ENCODE results near the gene MAN1C1.

The MAN1C1 gene

DNA sequence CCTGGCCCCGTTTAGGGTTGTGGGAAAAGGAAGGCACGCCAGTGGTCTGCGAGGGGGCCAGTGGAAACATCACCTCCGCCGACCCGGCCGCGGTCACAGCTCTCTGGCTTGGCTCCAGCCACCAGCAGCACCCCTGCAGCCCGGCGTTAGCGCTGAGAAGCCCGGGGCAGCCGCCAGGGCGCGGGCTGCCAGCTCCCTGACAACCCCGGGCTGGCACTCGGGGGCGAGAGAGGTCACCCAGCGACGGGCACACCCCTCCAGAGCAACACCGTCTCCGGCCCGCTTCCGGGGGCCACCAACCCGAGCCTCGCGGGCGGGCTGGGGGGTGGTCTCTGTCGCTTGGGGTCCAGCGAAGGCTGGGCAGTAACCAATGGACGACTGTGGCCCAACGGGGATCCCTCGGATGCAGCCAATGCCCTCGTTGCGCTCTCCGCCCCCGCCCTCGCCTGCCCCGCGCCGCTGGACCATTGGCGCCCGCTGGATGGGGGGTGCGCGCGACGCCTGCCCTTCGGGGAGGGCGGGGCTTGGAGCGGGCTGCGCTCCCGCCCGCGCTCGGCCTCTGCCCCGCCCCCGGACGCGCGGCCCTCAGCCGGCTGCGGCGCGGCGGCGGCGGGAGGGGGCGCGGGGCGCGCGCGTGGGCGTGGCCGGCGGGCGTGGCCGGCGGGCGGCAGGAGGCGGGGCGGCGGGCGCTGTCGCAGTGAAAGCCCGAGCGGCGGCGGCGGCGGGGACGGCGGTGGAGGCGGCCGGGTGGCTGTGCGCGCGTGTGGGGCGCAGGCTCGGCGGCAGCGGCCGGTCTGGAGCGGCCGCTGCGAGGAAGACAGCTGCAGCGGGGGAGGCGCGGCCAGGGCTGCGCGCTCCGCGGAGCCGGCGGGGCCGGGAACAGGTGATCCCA is at the start of gene MAN1C1:
Gene MAN1C1 (plus strand): TSS at position 697 of the 892 bp plus-strand sequence. CDS start 1,007 bp downstream, outside the sequence.
- peak; percentile 51 to 56 for DNase-seq (ENCODE audit: extremely low read depth in 1 of 2, low read depth in 1 of 2)

DNA sequence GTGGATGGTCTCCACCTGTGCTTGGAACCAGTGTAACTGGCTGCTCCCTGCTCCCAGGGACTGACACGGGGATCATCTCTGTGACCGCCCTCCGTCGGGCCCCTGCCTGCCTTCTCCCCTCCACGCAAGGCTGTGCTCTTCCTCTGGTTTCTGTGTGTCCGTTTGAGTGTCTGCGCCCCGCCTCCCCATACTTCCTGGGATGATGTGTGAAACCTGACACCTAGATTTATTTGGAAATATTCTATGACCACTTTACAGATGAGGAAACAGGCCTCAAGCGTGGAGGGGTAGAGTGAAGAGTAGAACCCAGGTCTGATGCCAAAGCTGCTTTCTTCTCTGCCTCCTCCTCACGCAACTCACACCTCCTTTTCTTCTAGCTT is 48.9 kb upstream of the MAN1C1 start:
- DNase-seq (ENCODE audit: extremely low read depth in 1 of 2, low read depth in 1 of 2), result no peak

DNA sequence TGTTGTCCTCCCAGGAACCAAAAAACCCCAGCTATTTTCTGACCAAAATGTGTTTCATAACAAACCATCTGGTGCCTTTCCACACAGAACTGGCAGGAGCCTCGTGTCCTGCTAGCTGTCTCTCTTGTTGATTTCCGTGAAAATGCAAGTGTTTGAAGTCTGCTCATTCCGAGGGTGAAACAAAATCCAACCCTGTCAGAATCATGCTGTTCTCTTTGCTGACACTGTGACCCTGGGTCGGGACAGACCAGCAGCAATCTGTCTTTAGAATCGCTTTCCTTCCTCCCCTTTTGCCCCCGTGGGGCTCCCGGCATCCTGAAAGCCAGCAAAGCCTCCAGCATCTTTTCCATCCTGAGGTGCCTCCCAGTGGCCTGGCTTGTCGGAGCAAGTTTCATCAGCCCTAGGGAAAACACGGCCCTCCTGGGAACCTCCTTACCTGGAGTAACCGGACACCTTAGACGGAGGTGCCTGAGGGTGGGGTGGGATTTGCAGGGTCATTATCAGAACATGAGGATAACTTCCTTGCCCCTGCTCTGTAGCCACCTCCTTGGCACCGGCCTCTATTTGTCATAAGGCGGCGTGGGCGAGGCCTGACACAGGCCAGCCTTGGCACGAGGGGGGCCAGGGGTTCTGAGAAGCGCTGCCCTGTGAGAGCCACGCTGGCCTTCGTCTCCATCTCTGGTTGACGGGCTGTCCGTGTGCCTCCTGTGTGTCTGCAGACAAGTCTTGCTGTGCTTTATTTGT is 48.3 kb upstream of the MAN1C1 start:
- DNase-seq (ENCODE audit: extremely low read depth in 1 of 2, low read depth in 1 of 2), result no peak

DNA sequence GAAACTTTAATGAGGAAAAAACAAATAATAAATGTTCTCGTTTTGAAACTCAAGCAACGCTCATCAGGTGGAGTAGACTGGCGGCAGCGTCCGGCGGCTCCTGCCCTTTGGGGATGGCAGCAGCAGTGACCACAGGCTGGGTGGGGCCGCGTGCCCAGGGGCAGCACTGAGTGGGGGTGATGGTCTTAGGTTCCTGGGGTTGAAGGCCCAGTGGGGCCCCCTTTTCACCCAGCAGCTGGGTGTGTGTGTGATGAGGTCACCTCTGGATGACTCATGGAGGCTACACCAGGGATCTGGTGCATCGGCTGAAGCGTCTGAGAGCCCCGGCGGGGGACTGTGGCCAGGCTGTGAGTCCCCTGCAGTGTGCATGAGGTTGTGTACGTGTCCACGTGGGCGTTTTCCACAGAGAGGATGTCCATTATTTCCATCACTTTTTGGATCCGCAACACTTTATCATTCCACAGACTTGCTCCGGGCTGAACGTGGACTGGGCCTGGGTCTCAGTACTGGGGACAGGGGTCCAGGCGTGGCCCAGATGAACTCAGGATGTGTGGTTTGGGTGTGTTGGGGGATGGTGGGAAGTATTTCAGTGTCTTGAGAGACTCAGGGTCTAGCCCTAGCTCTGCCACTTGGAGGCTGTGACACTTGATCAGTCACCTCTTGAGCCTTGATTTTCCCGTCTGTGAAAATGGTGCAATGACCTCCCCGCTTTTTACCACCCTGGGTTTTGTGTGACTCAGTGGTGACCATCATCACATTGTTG is 47.6 kb upstream of the MAN1C1 start:
- peak in 1 of 2 donors; percentile 47 for DNase-seq (ENCODE audit: extremely low read depth in 1 of 2, low read depth in 1 of 2)

DNA sequence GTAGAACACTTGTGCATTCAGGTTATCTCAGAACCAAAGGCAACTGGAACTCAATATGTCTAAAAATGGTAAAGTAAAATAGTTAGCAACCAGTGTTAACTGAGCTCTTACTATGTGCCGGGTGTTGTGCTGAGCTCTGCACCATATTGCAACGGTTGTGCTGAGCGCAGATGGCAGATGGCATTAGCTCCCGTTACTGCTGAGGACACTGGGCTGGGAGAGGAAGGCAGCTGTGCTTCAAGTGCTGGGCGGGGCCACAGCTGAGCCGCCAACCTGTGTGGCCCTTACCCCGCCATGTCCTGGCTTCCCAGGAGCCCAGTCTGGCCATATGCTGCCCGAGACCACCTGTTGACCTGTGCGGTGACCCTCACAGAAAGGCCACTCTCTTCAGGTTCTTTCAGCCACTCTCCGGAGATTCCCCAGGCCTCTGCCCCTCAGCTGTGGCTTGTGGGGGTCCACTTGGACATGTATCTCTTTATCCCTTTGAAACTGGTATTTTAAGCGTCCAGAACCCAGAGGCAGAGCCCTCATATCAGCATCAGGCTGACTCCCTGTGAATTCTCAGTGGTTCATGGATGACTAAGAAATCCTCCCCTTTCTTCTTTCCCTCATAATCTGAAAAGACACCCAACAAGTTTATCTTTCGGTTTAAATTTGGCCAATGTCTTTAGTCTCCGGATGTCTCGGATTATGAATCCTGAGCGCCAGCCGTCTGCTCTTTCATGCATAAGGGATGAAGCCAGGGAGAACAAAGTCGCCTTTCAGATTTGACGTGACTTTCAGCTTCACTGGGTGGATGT is 46.8 kb upstream of the MAN1C1 start:
- DNase-seq (ENCODE audit: extremely low read depth in 1 of 2, low read depth in 1 of 2), result no peak

DNA sequence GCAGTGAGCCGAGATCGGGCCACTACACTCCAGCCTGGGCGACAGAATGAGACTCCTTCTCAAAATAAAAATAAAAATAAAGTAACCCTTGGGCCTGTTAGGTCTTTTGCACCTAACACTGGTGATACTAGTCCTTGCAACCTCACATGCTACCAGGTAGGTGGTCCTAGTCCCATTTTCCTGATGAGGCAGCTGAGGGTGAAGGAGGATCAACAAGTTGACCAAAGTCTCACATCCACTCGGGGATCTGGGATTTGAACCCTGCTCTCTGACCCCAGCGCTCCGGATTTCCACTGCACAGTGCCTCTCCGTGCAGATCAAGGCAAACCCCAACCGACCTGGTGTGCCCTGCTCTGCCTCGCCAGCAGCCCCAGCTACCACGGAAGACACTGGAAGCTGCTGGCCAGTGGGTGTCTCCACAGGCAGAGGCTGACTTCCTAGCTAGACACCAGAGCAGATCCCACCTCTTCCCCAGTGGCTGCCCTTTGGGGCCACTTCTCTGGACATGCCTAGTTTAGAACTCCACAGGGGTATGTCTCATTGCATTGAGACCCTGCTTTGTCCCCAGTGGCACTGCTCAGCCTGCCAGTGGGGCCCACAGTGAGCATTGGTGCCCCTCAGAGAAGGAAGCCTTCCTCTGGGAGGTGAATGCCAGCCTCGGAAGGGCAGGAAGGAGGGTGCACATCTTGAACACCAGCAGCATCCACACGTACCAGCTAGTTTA is 45.6 kb upstream of the MAN1C1 start:
- DNase-seq (ENCODE audit: extremely low read depth in 1 of 2, low read depth in 1 of 2), result no peak

DNA sequence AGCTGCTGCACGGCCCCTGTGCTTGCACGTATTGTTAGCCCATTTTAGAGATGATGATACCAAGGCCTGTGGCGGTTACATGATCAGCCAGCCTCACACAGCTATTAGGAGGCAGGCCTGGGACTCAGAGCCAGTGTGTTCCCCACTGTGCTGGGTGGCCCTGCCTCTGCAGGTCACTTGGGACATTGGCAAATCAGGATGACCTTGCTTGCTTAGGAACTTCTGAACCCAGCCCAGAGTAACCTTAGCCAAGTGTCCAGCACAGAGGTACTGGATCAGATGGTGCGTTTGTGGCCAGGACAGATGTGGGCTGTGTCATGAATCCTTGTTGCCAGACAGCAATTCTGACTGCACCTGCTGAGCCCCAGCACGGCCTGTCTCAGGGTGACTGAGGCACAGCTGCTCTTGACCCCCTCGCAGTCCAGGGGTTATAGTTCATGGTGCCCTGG is 45.0 kb upstream of the MAN1C1 start:
- DNase-seq (ENCODE audit: extremely low read depth in 1 of 2, low read depth in 1 of 2), result no peak

DNA sequence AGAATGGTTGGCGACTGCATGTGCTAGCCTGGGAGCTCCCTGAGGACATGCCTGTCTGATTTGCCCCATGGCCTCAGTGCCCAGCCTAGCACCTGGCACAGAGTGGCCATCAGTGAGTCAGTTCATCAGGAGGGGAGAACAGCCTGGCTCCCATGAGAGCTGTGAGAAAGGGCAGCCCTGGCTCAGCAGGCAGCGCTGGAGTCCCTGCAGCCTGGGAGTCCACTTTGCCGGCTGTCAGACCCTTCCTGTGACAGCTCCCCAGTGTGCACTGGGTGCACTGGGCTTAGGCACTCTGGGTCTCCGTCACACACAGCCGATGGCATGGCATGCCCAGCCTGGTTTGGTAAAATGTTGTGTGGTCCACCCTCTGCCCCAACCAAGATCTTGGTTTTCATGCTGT is 44.5 kb upstream of the MAN1C1 start:
- no peak for DNase-seq (ENCODE audit: extremely low read depth in 1 of 2, low read depth in 1 of 2)

DNA sequence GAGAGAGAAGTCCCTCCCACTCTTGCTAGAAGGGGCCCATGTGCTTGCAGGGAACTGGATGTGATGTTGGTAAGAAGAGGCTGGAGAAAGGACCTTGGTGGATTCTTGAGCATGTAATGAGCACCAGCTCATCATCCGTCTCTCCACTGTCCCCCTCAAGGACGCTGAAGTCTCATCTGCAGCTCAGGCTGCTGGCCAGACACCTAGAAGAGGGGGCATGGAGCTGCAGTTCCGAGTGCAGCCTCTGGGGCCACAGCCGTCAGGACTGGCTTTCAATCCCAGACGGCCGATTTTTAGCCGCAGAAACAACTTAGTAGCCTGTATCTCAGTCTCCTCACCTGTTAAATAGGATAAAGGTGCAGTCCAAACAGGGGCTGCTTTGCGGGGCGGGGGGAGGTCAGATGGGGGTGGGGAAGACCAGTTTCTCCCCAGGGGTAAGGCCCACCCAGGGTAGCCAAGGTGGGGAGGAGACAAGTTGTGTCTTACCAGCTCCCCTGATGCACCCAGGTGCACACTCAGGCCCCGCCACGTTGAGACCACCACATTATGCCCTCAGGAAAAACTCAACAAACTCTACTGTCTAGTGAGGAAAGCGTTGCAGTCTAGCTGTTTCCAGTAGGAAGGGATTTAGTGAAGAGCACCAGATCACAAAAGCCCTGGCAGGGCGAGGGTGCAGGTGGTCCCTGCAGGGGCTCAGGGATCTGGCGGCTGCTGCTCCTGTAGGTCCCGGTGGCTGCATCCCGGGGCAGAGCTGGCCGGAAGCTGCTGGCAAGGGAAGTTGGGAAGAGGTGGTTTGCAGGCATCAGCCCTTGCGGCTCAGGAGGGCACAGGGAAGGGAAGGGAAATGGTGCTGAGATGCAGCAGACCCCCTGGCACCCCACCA is 43.6 kb upstream of the MAN1C1 start:
- no peak for DNase-seq (ENCODE audit: extremely low read depth in 1 of 2, low read depth in 1 of 2)

DNA sequence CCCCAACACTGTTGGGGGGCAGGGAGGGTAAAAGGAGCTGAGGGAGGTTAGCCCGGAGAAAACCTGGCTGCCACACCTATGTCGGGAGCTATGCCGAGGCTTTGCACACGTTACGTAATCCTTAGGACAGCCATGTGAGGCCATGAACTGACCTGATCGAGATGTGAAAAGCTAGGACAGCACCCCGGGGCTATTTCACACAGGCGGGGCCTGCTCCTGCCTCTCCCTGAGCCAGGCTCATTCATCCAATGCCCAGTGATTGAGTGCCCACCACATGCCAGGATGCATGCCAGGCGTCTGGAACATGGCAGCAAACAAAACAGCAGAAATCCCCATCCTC is 43.0 kb upstream of the MAN1C1 start:
- DNase-seq (ENCODE audit: extremely low read depth in 1 of 2, low read depth in 1 of 2), result no peak

DNA sequence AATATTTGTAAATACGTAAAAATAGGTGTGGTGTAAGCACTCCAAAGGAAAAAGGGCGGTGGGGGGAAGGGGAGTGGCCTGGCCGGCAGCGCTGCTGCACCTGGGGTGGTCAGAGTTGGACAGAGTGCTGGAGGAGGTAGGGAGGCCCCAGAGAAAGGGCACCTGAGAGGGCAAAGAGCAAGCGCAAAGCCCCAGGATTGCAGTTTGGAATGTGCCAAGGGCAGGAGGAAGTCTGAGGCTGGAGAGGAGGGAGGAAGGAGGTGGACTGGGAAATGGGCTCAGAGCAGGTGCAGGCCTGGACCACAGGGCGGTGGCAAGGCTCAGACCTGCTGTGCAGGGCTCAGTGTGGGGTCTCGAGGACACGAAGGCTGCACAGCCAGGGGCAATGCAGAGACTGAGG is 42.6 kb upstream of the MAN1C1 start:
- no peak for DNase-seq (ENCODE audit: extremely low read depth in 1 of 2, low read depth in 1 of 2)

DNA sequence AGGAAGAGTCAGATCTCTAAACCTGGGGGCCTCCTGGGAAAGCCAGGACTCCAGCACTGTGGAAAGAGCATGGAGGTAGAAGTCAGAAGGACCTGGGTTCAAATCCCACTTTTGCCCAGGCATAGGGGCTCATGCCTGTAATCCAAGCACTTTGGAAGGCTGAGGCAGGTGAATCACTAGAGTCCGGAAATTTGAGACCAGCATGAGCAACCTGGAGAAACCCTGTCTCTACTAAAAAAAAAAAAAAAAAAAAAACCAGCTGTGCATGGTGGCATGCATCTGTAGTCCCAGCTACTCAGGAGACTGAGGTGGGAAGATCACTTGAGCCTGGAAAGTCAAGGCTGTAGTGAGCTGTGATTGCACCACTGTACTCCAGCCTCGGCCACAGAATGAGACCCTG is 41.4 kb upstream of the MAN1C1 start:
- no peak for DNase-seq (ENCODE audit: extremely low read depth in 1 of 2, low read depth in 1 of 2)

DNA sequence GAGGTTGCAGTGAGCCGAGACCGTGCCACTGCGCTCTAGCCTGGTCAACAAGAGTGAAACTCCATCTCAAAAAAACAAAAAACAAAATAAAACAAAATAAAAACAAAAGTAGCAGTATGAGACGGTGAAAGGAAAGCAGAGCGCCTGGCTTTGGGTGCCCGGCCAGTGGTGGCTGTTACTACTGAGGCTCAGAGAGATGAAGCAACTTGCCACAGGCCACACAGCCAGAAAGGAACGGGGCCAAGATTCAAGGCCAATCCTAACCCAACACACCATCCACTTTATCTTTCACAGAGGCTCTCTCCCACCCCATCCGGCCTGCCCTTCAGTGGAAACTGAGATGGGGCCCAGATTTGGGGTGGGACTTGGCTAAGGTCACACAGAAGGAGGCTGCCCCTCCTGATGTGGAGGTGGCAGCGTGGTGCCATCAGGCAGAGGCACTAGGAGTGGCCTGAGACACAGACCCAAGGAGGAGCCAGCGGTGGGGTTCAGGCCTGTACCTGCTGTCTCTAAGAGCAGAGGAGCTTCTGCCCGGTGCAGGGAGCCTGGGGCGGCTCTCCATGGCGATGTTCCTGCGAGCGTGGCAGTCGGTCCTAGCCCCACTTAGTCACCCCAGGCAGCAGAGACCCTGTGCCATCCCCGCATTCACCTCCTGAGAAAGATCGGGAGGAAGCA is 40.0 kb upstream of the MAN1C1 start:
- DNase-seq (ENCODE audit: extremely low read depth in 1 of 2, low read depth in 1 of 2), result no peak

DNA sequence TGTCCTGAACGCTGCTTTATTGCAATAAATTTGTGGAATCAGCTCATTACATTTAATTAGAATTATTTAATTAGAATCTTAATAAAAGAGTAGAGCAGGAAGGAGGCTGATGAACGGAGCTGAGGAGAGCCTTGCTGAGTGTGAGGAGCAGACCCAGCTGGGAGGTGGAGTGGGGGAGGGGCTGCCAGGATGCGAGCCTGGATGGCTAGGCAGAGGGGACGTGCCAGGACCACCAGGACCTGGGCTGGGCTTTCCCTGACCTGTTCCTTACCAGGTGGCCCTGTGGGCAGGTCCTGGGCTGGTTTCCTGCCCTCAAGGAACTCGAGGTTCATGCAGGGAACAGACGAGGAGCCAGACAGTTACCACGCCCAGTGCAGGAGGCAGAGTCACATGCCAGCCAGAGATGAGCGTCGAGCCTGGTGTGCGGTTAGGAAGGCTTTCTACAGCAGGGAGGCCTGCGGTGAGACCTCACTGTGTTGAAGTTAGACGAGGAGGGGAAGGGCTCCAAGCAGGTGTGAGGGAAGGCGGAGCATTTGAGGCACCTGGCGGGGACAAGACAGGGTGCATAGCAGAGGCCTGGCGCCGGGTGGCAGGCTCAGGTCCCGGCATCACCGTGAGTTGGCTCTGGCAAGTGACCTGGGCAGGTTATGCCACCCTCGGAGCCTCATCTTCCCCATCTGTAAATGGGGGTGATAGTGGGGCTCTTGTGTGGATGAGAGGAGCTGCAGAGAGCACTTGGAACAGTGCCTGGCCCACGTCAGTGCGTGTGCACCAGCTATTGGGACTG is 39.3 kb upstream of the MAN1C1 start:
- no peak for DNase-seq (ENCODE audit: extremely low read depth in 1 of 2, low read depth in 1 of 2)

DNA sequence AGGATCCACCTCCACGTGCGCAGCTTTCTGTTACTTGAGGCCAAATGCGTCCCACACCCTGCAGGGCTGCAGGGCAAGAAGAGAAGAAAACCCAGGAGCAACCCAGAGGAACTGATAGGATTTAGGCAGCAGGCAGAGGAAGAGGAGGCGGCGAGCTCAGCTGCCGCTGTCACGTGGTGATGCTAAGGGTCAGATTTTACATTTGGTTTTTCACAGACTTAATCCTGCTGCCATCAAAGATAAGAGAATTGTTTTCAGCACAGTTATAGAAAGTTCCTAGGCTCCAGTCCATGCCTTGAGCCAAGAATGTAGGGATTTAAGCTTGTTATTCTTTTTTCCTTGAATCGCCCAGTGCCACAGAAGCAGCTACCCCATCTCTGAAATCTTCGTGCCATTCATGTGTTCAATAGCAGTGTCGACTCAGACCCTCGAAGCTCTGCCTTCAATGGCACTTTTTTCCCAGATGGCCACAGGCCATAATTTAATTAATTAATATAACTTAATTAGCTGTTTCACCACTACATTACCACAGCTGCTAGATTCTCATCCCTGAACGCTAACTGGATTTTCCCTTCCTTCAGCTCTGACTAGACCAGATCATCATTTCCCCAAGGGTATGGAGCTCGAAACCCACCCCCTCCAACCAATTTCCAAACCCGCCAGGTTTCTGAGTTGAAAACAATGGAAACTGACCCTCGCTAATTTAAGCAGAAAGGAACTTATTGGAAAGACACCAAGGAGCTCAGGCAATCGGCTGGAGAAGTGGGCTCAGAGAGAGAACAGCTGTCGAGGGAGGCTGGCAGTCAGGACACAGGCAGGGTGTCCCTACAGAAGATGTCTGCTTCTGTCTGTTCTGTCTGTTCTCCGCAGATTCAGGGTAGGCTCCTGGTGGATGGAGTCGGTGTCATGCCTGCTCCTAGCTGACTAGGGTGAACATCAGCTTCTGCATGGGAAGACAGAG is 37.0 kb upstream of the MAN1C1 start:
- no peak for DNase-seq (ENCODE audit: extremely low read depth in 1 of 2, low read depth in 1 of 2)

DNA sequence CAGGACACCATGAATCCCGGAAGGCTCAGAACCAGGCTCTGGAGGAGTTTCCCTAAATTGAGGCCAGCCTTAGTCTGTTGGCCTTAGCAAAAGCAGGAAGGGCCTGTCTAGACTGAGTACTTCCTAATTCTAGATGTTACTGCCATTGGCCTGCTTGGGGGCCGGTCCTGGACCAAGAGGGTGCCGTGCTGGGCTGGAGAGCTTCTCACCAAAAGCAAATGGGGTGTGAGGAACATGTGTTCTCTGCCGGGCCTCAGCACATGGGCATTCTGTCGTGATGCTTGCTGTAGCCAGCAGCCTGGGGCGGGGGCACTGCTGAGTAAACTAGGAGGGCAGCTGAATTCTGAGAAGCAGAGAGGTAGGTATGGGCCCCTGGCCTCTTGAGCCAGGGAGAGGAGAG is 35.7 kb upstream of the MAN1C1 start:
- no peak for DNase-seq (ENCODE audit: extremely low read depth in 1 of 2, low read depth in 1 of 2)

DNA sequence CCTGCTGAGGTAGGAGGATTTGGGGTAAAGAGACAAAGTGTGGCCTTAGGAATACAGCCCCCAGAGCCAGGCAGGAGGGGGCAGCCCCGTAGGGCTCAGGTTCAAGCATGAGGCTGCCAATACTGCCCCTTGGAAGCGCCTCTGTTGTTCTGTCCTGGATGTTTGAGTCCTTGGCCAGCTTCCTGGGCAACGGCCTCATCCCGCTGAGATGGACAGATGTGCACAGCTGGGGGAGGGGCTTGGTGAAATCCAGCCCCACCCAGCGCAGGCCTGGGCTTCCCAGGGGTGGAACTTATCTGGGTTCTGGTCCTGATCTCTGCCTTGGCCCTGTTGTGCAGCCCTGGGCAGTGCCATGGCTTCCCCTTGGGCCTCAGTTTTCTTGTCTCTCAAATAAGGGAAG is 34.8 kb upstream of the MAN1C1 start:
- DNase-seq (ENCODE audit: extremely low read depth in 1 of 2, low read depth in 1 of 2), result no peak

Data from stimulated activated CD8-positive, alpha-beta memory T cell treated with anti-CD3 and anti-CD28 coated beads, Interleukin-7, amount 100 ng/mL, for 48 hours (primary cell).